Suprapubic skin (tissue), 4 donors: ENCODE results near the gene NARF. TPM values are rescaled to one million over a fixed set of nuclear protein-coding genes. Genes with fewer than 3 reads are reported as not detected.

Experiments used
- DNase-seq, 2 donors: peaks; one replicate each; pipeline ENCODE4 v3.0.0-alpha.2; 2019; ENCODE audit warnings: low spot score in 2 of 2
- H3K27ac ChIP-seq: fragments of 200-600 bp; sonication (generic); one replicate; pipeline ENCODE4 v1.5.1; 2019
- H3K27me3 ChIP-seq: fragments of 200-600 bp; sonication (generic); one replicate; pipeline ENCODE4 v1.5.1; 2019
- H3K36me3 ChIP-seq: fragments of 200-600 bp; sonication (generic); one replicate; pipeline ENCODE4 v1.5.1; 2019
- H3K4me1 ChIP-seq: fragments of 200-600 bp; sonication (generic); one replicate; pipeline ENCODE4 v1.5.1; 2019
- H3K4me3 ChIP-seq: fragments of 200-600 bp; sonication (generic); one replicate; pipeline ENCODE4 v1.5.1; 2019; ENCODE audit warnings: mild to moderate bottlenecking
- H3K9me3 ChIP-seq: fragments of 200-600 bp; sonication (generic); one replicate; pipeline ENCODE4 v1.5.1; 2019
- EP300 ChIP-seq: sonication (generic); formaldehyde crosslinking; IDR thresholded peaks from one replicate; pipeline ENCODE4 v1.6.1; 2017; ENCODE audit warnings: antibody characterized with exemption
- POLR2A ChIP-seq, 2 donors: fragments of 450-650 bp; IDR thresholded peaks; one replicate each; pipeline ENCODE4 v1.6.1; 2017; ENCODE audit warnings: antibody characterized with exemption in 2 of 2, mild to moderate bottlenecking in 2 of 2, moderate library complexity in 2 of 2
- POLR2AphosphoS5 ChIP-seq, 3 donors: sonication (generic); formaldehyde crosslinking; IDR thresholded peaks; one replicate each; pipeline ENCODE4 v1.6.1; 2017; ENCODE audit warnings: antibody characterized with exemption in 3 of 3
- WGBS: methylation state at CpG from one replicate; pipeline ENCODE4 v1.1.5; 2018; 5-methylcytosine and 5-hydroxymethylcytosine counted together
- total RNA-seq, 4 donors: library from RNA; depleted of rRNA; stranded (reverse); fragments of >200 nt; gene quantifications; one replicate each; pipeline ENCODE4 v1.1.0, GENCODE V29; 2016
- TF ChIP-seq, protein P1 (sequence below), 2 donors: fragments of 200-600 bp in 1 of 2; fragments of 450-650 bp in 1 of 2; sonication (generic) in 1 of 2; IDR thresholded peaks; one replicate each; pipeline ENCODE4 v1.5.1; 2016 to 2019; ENCODE audit warnings: antibody characterized with exemption in 2 of 2, mild to moderate bottlenecking in 1 of 2, moderate library complexity in 1 of 2

NARF gene
- total RNA-seq, 4 donors from 2014 or later = 37.6 to 105 (median 44.7) TPM

GRCh38 chr17:82468692-82469091 is 10.2 kb downstream of the NARF start:
- no peaks in the 10 kb centered on the region for H3K9me3 ChIP-seq
- no peaks in the 10 kb centered on the region for H3K27me3 ChIP-seq
- DNase-seq = no peak
- WGBS = 92% methylated on average over 7 of the region's 7 CpGs
- no peak overlapping the region for H3K27ac ChIP-seq
- peaks cover 3% of the 10 kb centered on the region for H3K4me1 ChIP-seq
- peaks cover 79% of the 10 kb centered on the region for H3K36me3 ChIP-seq
- no peak overlapping the region for H3K4me3 ChIP-seq
- no peak for TF ChIP-seq EP300
- TF ChIP-seq, protein P1, sequence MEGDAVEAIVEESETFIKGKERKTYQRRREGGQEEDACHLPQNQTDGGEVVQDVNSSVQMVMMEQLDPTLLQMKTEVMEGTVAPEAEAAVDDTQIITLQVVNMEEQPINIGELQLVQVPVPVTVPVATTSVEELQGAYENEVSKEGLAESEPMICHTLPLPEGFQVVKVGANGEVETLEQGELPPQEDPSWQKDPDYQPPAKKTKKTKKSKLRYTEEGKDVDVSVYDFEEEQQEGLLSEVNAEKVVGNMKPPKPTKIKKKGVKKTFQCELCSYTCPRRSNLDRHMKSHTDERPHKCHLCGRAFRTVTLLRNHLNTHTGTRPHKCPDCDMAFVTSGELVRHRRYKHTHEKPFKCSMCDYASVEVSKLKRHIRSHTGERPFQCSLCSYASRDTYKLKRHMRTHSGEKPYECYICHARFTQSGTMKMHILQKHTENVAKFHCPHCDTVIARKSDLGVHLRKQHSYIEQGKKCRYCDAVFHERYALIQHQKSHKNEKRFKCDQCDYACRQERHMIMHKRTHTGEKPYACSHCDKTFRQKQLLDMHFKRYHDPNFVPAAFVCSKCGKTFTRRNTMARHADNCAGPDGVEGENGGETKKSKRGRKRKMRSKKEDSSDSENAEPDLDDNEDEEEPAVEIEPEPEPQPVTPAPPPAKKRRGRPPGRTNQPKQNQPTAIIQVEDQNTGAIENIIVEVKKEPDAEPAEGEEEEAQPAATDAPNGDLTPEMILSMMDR (IDR thresholded peaks at IDR 0.05) = no peak

DNA sequence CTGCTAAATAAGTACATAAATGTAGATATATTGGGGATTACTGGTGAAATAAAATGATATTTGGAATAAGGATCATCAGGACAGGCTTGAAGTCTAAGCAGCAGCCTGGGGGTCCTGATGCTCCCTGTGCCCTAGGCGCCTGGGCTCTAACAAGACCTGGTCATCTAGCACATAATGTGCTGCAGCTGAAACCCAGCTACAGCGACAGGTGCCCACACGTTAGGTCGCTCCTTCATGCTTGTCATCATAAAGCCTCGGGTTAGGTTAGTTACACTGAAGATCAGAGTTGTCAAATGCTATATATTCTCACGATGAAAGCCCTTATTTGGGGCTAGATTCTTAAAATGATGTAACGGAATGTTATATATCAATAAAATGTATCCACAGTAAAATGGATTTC is 11.5 kb downstream of the NARF start:
- Histone ChIP-seq H3K4me3 (no peak overlapping the region), H3K27ac (no peak overlapping the region), H3K9me3 (no peaks in the 10 kb centered on the region), H3K27me3 (no peaks in the 10 kb centered on the region), H3K36me3 (peaks cover 79% of the 10 kb centered on the region), H3K4me1 (no peaks in the 10 kb centered on the region)
- TF ChIP-seq, protein P1 (IDR thresholded peaks at IDR 0.05) = no peak
- TF ChIP-seq POLR2AphosphoS5 (IDR thresholded peaks at IDR 0.05) = no peak
- no peak for TF ChIP-seq EP300
- no peak for TF ChIP-seq POLR2A (IDR thresholded peaks at IDR 0.05)
- no peak for DNase-seq
- 91% methylated on average over 7 of the region's 7 CpGs for WGBS

DNA sequence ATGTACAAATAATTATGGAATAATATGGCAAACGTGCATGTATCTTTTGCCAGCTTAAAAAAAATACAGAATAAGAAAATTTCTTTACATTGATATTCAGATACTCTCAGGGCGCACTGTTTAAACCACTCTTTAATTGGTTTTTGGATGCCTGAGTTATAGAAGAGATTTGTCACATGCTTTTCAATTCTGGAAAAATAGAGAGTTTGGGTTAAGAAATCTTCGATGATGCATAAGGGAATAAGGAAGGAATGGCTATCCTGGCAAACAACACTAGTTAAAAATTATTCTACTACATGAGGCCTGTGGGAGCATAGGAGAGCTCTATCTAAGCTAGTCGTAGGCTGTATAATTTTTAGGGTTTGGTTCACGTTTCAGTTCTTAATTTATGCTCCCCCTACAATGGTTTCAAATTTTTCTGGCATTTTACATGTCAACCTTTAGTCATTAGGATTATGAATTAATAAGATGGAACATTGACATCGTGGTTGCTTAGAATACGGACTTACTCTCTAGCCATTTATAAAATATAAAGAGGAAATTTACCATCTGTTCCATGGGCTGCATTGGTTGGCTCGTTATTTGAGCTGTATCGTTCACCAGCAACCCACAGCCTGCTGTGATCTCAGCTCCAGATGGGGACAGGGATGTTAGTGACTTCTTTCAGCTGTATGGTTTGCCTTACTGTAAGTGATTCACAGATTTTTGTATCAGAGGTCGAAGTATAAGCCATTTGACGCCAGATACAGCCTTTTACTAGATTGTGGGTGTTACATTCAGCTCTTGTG is 15.9 kb downstream of the NARF start:
- Histone ChIP-seq H3K4me3 (no peak overlapping the region), H3K36me3 (peaks cover 84% of the 10 kb centered on the region)
- no peak for TF ChIP-seq EP300
- no peak for TF ChIP-seq POLR2AphosphoS5 (IDR thresholded peaks at IDR 0.05)
- TF ChIP-seq POLR2A (IDR thresholded peaks at IDR 0.05) = no peak
- TF ChIP-seq, protein P1 (IDR thresholded peaks at IDR 0.05) = no peak

GRCh38 chr17:82475458-82475857 is 16.9 kb downstream of the NARF start:
- H3K4me1 ChIP-seq = no peaks in the 10 kb centered on the region
- H3K36me3 ChIP-seq = peaks cover 84% of the 10 kb centered on the region
- no peak overlapping the region for H3K27ac ChIP-seq
- no peak overlapping the region for H3K4me3 ChIP-seq
- no peak for DNase-seq
- H3K27me3 ChIP-seq = no peaks in the 10 kb centered on the region
- no peaks in the 10 kb centered on the region for H3K9me3 ChIP-seq
- TF ChIP-seq POLR2A (IDR thresholded peaks at IDR 0.05) (no peak), POLR2AphosphoS5 (IDR thresholded peaks at IDR 0.05) (no peak), EP300 (no peak)
- TF ChIP-seq, protein P1 (IDR thresholded peaks at IDR 0.05) = no peak
- WGBS = 88% methylated on average over 8 of the region's 8 CpGs

More for the DNA sequence above, 15.9 kb downstream of the NARF start:
- 74% methylated on average over 11 of the region's 11 CpGs for WGBS
- no peak for DNase-seq
- Histone ChIP-seq H3K27me3 (no peaks in the 10 kb centered on the region), H3K4me1 (no peaks in the 10 kb centered on the region), H3K9me3 (no peaks in the 10 kb centered on the region), H3K27ac (no peak overlapping the region)

DNA sequence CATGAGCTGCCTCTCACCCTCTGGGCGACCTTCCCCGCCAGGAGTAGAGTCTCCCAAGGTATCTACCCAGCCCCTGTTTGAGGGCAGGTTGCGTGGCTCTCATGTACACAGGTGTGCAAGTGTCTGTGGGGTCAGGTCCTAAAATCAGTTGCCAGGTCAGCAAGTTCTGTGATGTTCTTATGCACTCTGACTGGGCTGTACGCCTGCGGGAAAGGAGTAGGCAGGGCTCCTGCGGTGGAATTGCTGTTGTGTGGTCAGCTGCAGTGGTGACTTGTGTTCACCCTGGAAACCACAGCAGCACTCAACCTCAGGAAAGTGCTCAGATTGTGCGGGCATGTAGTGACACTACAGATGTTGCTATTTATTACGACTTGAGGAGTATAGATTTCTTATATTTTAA is 19.4 kb downstream of the NARF start:
- Histone ChIP-seq H3K27me3 (no peaks in the 10 kb centered on the region), H3K36me3 (peaks cover 100% of the 10 kb centered on the region), H3K4me1 (no peaks in the 10 kb centered on the region), H3K9me3 (no peaks in the 10 kb centered on the region), H3K4me3 (no peak overlapping the region), H3K27ac (no peak overlapping the region)
- no peak for DNase-seq
- TF ChIP-seq EP300 (no peak), POLR2A (IDR thresholded peaks at IDR 0.05) (no peak), POLR2AphosphoS5 (IDR thresholded peaks at IDR 0.05) (no peak)
- TF ChIP-seq, protein P1 (IDR thresholded peaks at IDR 0.05) = no peak
- 85% methylated on average over 8 of the region's 8 CpGs for WGBS
